OCI-LY1 (cell line): Measurements from ENCODE around the gene RNMT.

Experiments used
- EZH2 ChIP-seq: fragments of 200-600 bp; sonication (generic), shearing (Covaris generic); IDR thresholded peaks from 2 replicates; pipeline ENCODE4 v1.8.0; 2017; ENCODE audit warnings: borderline replicate concordance, mixed run types, mild to moderate bottlenecking, antibody characterized with exemption, low read length, moderate library complexity, mixed read lengths
- TF ChIP-seq, protein P1 (sequence below): fragments of 200-600 bp; sonication (generic), shearing (Covaris generic); IDR thresholded peaks from 2 replicates; pipeline ENCODE4 v1.5.1; 2017; ENCODE audit warnings: mild to moderate bottlenecking, antibody characterized with exemption, low read length, moderate library complexity, mixed read lengths

GRCh38 chr18:13710414-13710831 lies 16.1 kb upstream of the RNMT start:
- TF ChIP-seq, protein P1, sequence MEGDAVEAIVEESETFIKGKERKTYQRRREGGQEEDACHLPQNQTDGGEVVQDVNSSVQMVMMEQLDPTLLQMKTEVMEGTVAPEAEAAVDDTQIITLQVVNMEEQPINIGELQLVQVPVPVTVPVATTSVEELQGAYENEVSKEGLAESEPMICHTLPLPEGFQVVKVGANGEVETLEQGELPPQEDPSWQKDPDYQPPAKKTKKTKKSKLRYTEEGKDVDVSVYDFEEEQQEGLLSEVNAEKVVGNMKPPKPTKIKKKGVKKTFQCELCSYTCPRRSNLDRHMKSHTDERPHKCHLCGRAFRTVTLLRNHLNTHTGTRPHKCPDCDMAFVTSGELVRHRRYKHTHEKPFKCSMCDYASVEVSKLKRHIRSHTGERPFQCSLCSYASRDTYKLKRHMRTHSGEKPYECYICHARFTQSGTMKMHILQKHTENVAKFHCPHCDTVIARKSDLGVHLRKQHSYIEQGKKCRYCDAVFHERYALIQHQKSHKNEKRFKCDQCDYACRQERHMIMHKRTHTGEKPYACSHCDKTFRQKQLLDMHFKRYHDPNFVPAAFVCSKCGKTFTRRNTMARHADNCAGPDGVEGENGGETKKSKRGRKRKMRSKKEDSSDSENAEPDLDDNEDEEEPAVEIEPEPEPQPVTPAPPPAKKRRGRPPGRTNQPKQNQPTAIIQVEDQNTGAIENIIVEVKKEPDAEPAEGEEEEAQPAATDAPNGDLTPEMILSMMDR: no peak
- no peak for TF ChIP-seq EZH2
